Fibroblast of lung (primary cell): ENCODE measurements around the gene SLC16A1. TPM values are rescaled to one million over a fixed set of nuclear protein-coding genes. Genes with fewer than 3 reads are reported as not detected.

ENCODE experiments used
- DNase-seq, 2 donors: peaks; one replicate each; pipeline versions ENCODE4 v3.0.0 to v3.0.0-alpha.2; 2010; ENCODE audit warnings: low read depth in 2 of 2
- H2AFZ ChIP-seq: 2 replicates; pipeline ENCODE4 v1.5.1; 2012; ENCODE audit warnings: low read length, control low read depth, inconsistent platforms
- H3K27ac ChIP-seq: 2 replicates; pipeline ENCODE4 v1.5.1; 2011; ENCODE audit warnings: low read length, control low read depth; ENCODE audit not compliant: insufficient read depth
- H3K27me3 ChIP-seq: 2 replicates; pipeline ENCODE4 v1.5.1; 2011; ENCODE audit warnings: mild to moderate bottlenecking, low read length; ENCODE audit not compliant: control insufficient read depth, insufficient read depth
- H3K36me3 ChIP-seq: 2 replicates; pipeline ENCODE4 v1.5.1; 2011; ENCODE audit warnings: low read length; ENCODE audit not compliant: control insufficient read depth, insufficient read depth
- H3K4me1 ChIP-seq: 2 replicates; pipeline ENCODE4 v1.5.1; 2011; ENCODE audit warnings: low read length; ENCODE audit not compliant: control insufficient read depth, insufficient read depth; ENCODE audit errors: extremely low read depth
- H3K4me2 ChIP-seq: 2 replicates; pipeline ENCODE4 v1.5.1; 2011; ENCODE audit warnings: low read length, control low read depth; ENCODE audit not compliant: insufficient read depth; ENCODE audit errors: extremely low read depth
- H3K4me3 ChIP-seq, 4 experiments: fragments of 200-600 bp in 1 of 4; sonication (generic) in 1 of 4; replicated peaks in 1 of 4; 2 replicates each; pipeline ENCODE4 v1.5.1; 2011 to 2016; ENCODE audit warnings: low read length in 4 of 4, low read depth in 3 of 4, mild to moderate bottlenecking in 3 of 4, control low read depth in 2 of 4, inconsistent platforms in 1 of 4, mixed read lengths in 1 of 4; ENCODE audit not compliant: insufficient read depth in 1 of 4; ENCODE audit errors: control extremely low read depth in 1 of 4
- H3K79me2 ChIP-seq: 2 replicates; pipeline ENCODE4 v1.5.1; 2012; ENCODE audit warnings: mild to moderate bottlenecking, low read length, inconsistent platforms; ENCODE audit not compliant: control insufficient read depth, insufficient read depth
- H3K9ac ChIP-seq: 2 replicates; pipeline ENCODE4 v1.5.1; 2011; ENCODE audit warnings: mild to moderate bottlenecking, low read length, control low read depth; ENCODE audit not compliant: insufficient read depth
- H3K9me3 ChIP-seq: 2 replicates; pipeline ENCODE4 v1.5.1; 2012; ENCODE audit warnings: low read depth, low read length; ENCODE audit not compliant: control insufficient read depth, insufficient read depth
- H4K20me1 ChIP-seq: 2 replicates; pipeline ENCODE4 v1.5.1; 2011; ENCODE audit warnings: low read length; ENCODE audit not compliant: control insufficient read depth, insufficient read depth; ENCODE audit errors: extremely low read depth
- CTCF ChIP-seq, 2 donors: IDR thresholded peaks in 1 of 2; conservative IDR thresholded peaks in 1 of 2; 1 replicate in 1 of 2; 2 replicates in 1 of 2; pipeline ENCODE4 v1.5.1; 2011 to 2012; ENCODE audit warnings: low read length in 2 of 2, control low read depth in 1 of 2, inconsistent platforms in 1 of 2, low read depth in 1 of 2, mild to moderate bottlenecking in 1 of 2
- EZH2 ChIP-seq: IDR thresholded peaks from 2 replicates; pipeline ENCODE4 v1.5.1; 2012; ENCODE audit warnings: low read length, control low read depth, mild to moderate bottlenecking; ENCODE audit errors: missing control alignments
- polyA plus RNA-seq, 2 donors: library from polyadenylated mRNA; depleted of rRNA in 1 of 2; stranded (reverse) in 1 of 2; unstranded in 1 of 2; fragments of >200 nt; gene quantifications; 2 replicates each; pipeline ENCODE4 v1.2.1, GENCODE V29; 2011 to 2012; ENCODE audit warnings: missing spikeins in 1 of 2
- total RNA-seq: library from RNA; depleted of rRNA; stranded (reverse); fragments of >200 nt; gene quantifications from 2 replicates; pipeline ENCODE4 v1.2.1, GENCODE V29; 2014

The SLC16A1 gene
- total and polyA plus RNA-seq, 2 donors (not counting 1 experiment from before 2014, with no cell fraction given): 51.3 to 59.1 TPM

- no peaks in the 10 kb centered on the region for H3K36me3 ChIP-seq
- H2AFZ ChIP-seq: no peak overlapping the region
- no peaks in the 10 kb centered on the region for H3K9me3 ChIP-seq
- H3K9ac ChIP-seq: no peak overlapping the region
- H3K4me2 ChIP-seq: no peak overlapping the region
- no peak for DNase-seq
- H3K4me1 ChIP-seq: no peaks in the 10 kb centered on the region
- no peaks in the 10 kb centered on the region for H3K79me2 ChIP-seq
- TF ChIP-seq CTCF (conservative IDR thresholded peaks at IDR 0.05 in 1 of 2, IDR thresholded peaks at IDR 0.05 in 1 of 2; ENCODE audit: low read depth in 1 of 2, low read length in 2 of 2): no peak
- no peak for TF ChIP-seq EZH2
- no peak overlapping the region for H3K27ac ChIP-seq
- H4K20me1 ChIP-seq: no peaks in the 10 kb centered on the region
- peaks cover 4% of the 10 kb centered on the region for H3K27me3 ChIP-seq
- H3K4me3 ChIP-seq: no peak overlapping the region
Observed at GRCh38 chr1:112878321-112878720, 77.7 kb downstream of the SLC16A1 start.

- DNase-seq: no peak
- Histone ChIP-seq H3K4me2 (no peak overlapping the region), H3K36me3 (no peaks in the 10 kb centered on the region), H2AFZ (no peak overlapping the region), H3K4me1 (no peaks in the 10 kb centered on the region), H3K27me3 (peaks cover 4% of the 10 kb centered on the region), H3K4me3 (no peak overlapping the region), H3K9ac (no peak overlapping the region), H4K20me1 (no peaks in the 10 kb centered on the region), H3K27ac (no peak overlapping the region), H3K79me2 (no peaks in the 10 kb centered on the region), H3K9me3 (no peaks in the 10 kb centered on the region)
- TF ChIP-seq CTCF (conservative IDR thresholded peaks at IDR 0.05 in 1 of 2, IDR thresholded peaks at IDR 0.05 in 1 of 2; ENCODE audit: low read depth in 1 of 2, low read length in 2 of 2) (no peak), EZH2 (no peak)
Observed at GRCh38 chr1:112877750-112878149, 78.2 kb downstream of the SLC16A1 start.

GRCh38 chr1:112876315-112876714 lies 79.7 kb downstream of the SLC16A1 start:
- no peak overlapping the region for H3K27ac ChIP-seq
- H3K4me1 ChIP-seq: no peaks in the 10 kb centered on the region
- no peaks in the 10 kb centered on the region for H3K79me2 ChIP-seq
- H3K27me3 ChIP-seq: peaks cover 4% of the 10 kb centered on the region
- DNase-seq: no peak
- no peak overlapping the region for H3K4me3 ChIP-seq
- no peak overlapping the region for H3K4me2 ChIP-seq
- no peaks in the 10 kb centered on the region for H3K9me3 ChIP-seq
- H3K36me3 ChIP-seq: no peaks in the 10 kb centered on the region
- no peaks in the 10 kb centered on the region for H4K20me1 ChIP-seq
- H2AFZ ChIP-seq: no peak overlapping the region
- TF ChIP-seq EZH2 (no peak), CTCF (conservative IDR thresholded peaks at IDR 0.05 in 1 of 2, IDR thresholded peaks at IDR 0.05 in 1 of 2; ENCODE audit: low read depth in 1 of 2, low read length in 2 of 2) (no peak)
- no peak overlapping the region for H3K9ac ChIP-seq
